GM11168 (cell line): ENCODE data around the gene GPATCH1.
"Not testable (repeated sequence)": the region's sequence is repeated elsewhere in the genome, so short reads cannot be mapped to it uniquely, and the experiment has no call there.

ENCODE experiments used
- in situ Hi-C: fragments of 300-500 bp; cut with MboI; formaldehyde crosslinking; loops from one replicate; pipeline ENCODE4 v1.12.0; 2022; ENCODE audit warnings: low sequenced_read_pairs; ENCODE audit not compliant: unreplicated experiment

GPATCH1 gene

GRCh38 chr19:33111587-33111986, 30.6 kb downstream of the GPATCH1 start:
- in situ Hi-C loops = no loop called here

GRCh38 chr19:33114312-33114711, 33.3 kb downstream of the GPATCH1 start:
- in situ Hi-C loops = no loop called here

- in situ Hi-C loops = no loop called here
Measured at GRCh38 chr19:33117501-33117900, 36.5 kb downstream of the GPATCH1 start.

GRCh38 chr19:33118643-33119042, 37.7 kb downstream of the GPATCH1 start:
- in situ Hi-C loops = no loop called here

GRCh38 chr19:33124207-33125098, 43.5 kb downstream of the GPATCH1 start:
- in situ Hi-C loops = no loop called here

- in situ Hi-C loops = no loop called here
Measured at GRCh38 chr19:33125929-33126388, 45.0 kb downstream of the GPATCH1 start.

GRCh38 chr19:33126712-33127111, 45.7 kb downstream of the GPATCH1 start:
- in situ Hi-C loops = not testable (repeated sequence)

- in situ Hi-C loops = no loop called here
Measured at GRCh38 chr19:33129901-33130300, 48.9 kb downstream of the GPATCH1 start.

GRCh38 chr19:33130433-33130832, 49.5 kb downstream of the GPATCH1 start:
- in situ Hi-C loops = no loop called here

- in situ Hi-C loops = no loop called here
Measured at GRCh38 chr19:33132021-33132420, 51.0 kb downstream of the GPATCH1 start, which contains the start of gene WDR88. Gene WDR88, plus strand, starts transcription at chr19:33132114. Its CDS starts 56 bp downstream, at chr19:33132170.

- in situ Hi-C loops = no loop called here
Measured at GRCh38 chr19:33132425-33132824, 51.4 kb downstream of the GPATCH1 start.

GRCh38 chr19:33133438-33134031, 52.6 kb downstream of the GPATCH1 start:
- in situ Hi-C loops = no loop called here

- in situ Hi-C loops = no loop called here
Measured at GRCh38 chr19:33134571-33135041, 53.6 kb downstream of the GPATCH1 start.

- in situ Hi-C loops = no loop called here
Measured at GRCh38 chr19:33139165-33139564, 58.2 kb downstream of the GPATCH1 start.

- in situ Hi-C loops = no loop called here
Measured at GRCh38 chr19:33143897-33144405, 63.0 kb downstream of the GPATCH1 start.

GRCh38 chr19:33146209-33146608, 65.2 kb downstream of the GPATCH1 start:
- in situ Hi-C loops = loop anchor here (5.0 kb wide), 1 partner anchor 36 kb away; no protein-coding TSS in a partner anchor

GRCh38 chr19:33147538-33147937, 66.6 kb downstream of the GPATCH1 start:
- in situ Hi-C loops = loop anchor here (5.0 kb wide), 1 partner anchor 35 kb away; no protein-coding TSS in a partner anchor

GRCh38 chr19:33150852-33151518, 70.0 kb downstream of the GPATCH1 start:
- in situ Hi-C loops = no loop called here

- in situ Hi-C loops = no loop called here
Measured at GRCh38 chr19:33152176-33152575, 71.2 kb downstream of the GPATCH1 start.

GRCh38 chr19:33152625-33153024, 71.6 kb downstream of the GPATCH1 start:
- in situ Hi-C loops = not testable (repeated sequence)
